GM21390 (cell line): ENCODE measurements around the gene ST7.
"Not testable (repeated sequence)": the region's sequence is repeated elsewhere in the genome, so short reads cannot be mapped to it uniquely, and the experiment has no call there.

ENCODE experiments used
- ATAC-seq: cut with Tn5 transposase; IDR thresholded peaks from one replicate; pipeline ENCODE4 v1.9.1; 2021; ENCODE audit not compliant: unreplicated experiment

The ST7 gene

GRCh38 chr7:117021366-117021765 lies 68.1 kb downstream of the ST7 start:
- ATAC-seq = no peak

GRCh38 chr7:117021986-117022385 lies 68.7 kb downstream of the ST7 start:
- no peak for ATAC-seq

- peak; percentile 62 for ATAC-seq
Observed at GRCh38 chr7:117023325-117023854, 70.1 kb downstream of the ST7 start.

GRCh38 chr7:117024811-117025210 lies 71.5 kb downstream of the ST7 start:
- ATAC-seq = peak; percentile 38

- no peak for ATAC-seq
Observed at GRCh38 chr7:117025891-117026290, 72.6 kb downstream of the ST7 start.

- not testable (repeated sequence) for ATAC-seq
Observed at GRCh38 chr7:117030346-117030745, 77.0 kb downstream of the ST7 start.

GRCh38 chr7:117030793-117031192 lies 77.5 kb downstream of the ST7 start:
- not testable (repeated sequence) for ATAC-seq

- ATAC-seq = no peak
Observed at GRCh38 chr7:117032810-117033209, 79.5 kb downstream of the ST7 start.

- ATAC-seq = no peak
Observed at GRCh38 chr7:117034851-117035464, 81.7 kb downstream of the ST7 start.

GRCh38 chr7:117035465-117035862 lies 82.2 kb downstream of the ST7 start:
- no peak for ATAC-seq

- no peak for ATAC-seq
Observed at GRCh38 chr7:117036053-117036669, 82.9 kb downstream of the ST7 start.

GRCh38 chr7:117036836-117037235 lies 83.5 kb downstream of the ST7 start:
- ATAC-seq = no peak

GRCh38 chr7:117038408-117038807 lies 85.1 kb downstream of the ST7 start:
- no peak for ATAC-seq

- peak; percentile 84 for ATAC-seq
Observed at GRCh38 chr7:117041007-117041406, 87.7 kb downstream of the ST7 start.

- ATAC-seq = no peak
Observed at GRCh38 chr7:117041822-117042221, 88.5 kb downstream of the ST7 start.

- no peak for ATAC-seq
Observed at GRCh38 chr7:117043108-117043825, 90.0 kb downstream of the ST7 start.

GRCh38 chr7:117044664-117045063 lies 91.4 kb downstream of the ST7 start:
- no peak for ATAC-seq

GRCh38 chr7:117045927-117046710 lies 92.8 kb downstream of the ST7 start:
- no peak for ATAC-seq

- ATAC-seq = no peak
Observed at GRCh38 chr7:117047496-117047895, 94.2 kb downstream of the ST7 start.

GRCh38 chr7:117048114-117048866 lies 95.0 kb downstream of the ST7 start:
- no peak for ATAC-seq

GRCh38 chr7:117048882-117049281 lies 95.6 kb downstream of the ST7 start:
- ATAC-seq = no peak
